ENCODE results near the gene BTF3. TPM values are rescaled to one million over a fixed set of nuclear protein-coding genes. Genes with fewer than 3 reads are reported as not detected.

Gene BTF3
- polyA plus RNA-seq, 1 experiment: 478 TPM

GRCh38 chr5:73490088-73490487 lies 8.2 kb upstream of the BTF3 start:
- no peak for TF ChIP-seq CTCF (IDR thresholded peaks at IDR 0.05; ENCODE audit: insufficient read depth, low read depth, low read length)
- Histone ChIP-seq H3K4me3 (ENCODE audit: low read depth, low read length) (no peak overlapping the region), H3K27me3 (ENCODE audit: control insufficient read depth, insufficient read depth, low read length) (peaks cover 2% of the 10 kb centered on the region; the same call in 1 of the 2 replicates), H3K36me3 (ENCODE audit: control insufficient read depth, insufficient read depth, low read length) (no peaks in the 10 kb centered on the region)
- CTCF ChIA-PET: no interaction called here
- POLR2A ChIA-PET: no interaction called here
- no peak for DNase-seq (ENCODE audit: low read depth)

GRCh38 chr5:73491155-73491554 lies 7.1 kb upstream of the BTF3 start:
- no peaks in the 10 kb centered on the region for H3K36me3 ChIP-seq (ENCODE audit: control insufficient read depth, insufficient read depth, low read length)
- CTCF ChIA-PET: no interaction called here
- no peak for TF ChIP-seq CTCF (IDR thresholded peaks at IDR 0.05; ENCODE audit: insufficient read depth, low read depth, low read length)
- POLR2A ChIA-PET: no interaction called here
- peaks cover 2% of the 10 kb centered on the region; the same call in 1 of the 2 replicates for H3K27me3 ChIP-seq (ENCODE audit: control insufficient read depth, insufficient read depth, low read length)
- H3K4me3 ChIP-seq (ENCODE audit: low read depth, low read length): no peak overlapping the region
- DNase-seq (ENCODE audit: low read depth): no peak

- Histone ChIP-seq H3K4me3 (ENCODE audit: low read depth, low read length) (no peak overlapping the region), H3K36me3 (ENCODE audit: control insufficient read depth, insufficient read depth, low read length) (no peaks in the 10 kb centered on the region), H3K27me3 (ENCODE audit: control insufficient read depth, insufficient read depth, low read length) (no peaks in the 10 kb centered on the region)
- POLR2A ChIA-PET: no interaction called here
- DNase-seq (ENCODE audit: low read depth): no peak
- no peak for TF ChIP-seq CTCF (IDR thresholded peaks at IDR 0.05; ENCODE audit: insufficient read depth, low read depth, low read length)
- CTCF ChIA-PET: no interaction called here
Observed at GRCh38 chr5:73493421-73493820, 4.8 kb upstream of the BTF3 start.

- ChIA-PET CTCF (interaction anchor here (0.7 to 1.0 kb wide), 4 partner anchors 12 to 1057 kb away, joined by 3 to 7 read pairs (median 4); no protein-coding TSS in a partner anchor), POLR2A (no interaction called here)
Observed at GRCh38 chr5:73494721-73495120, 3.5 kb upstream of the BTF3 start.

GRCh38 chr5:73495772-73496335 lies 2.4 kb upstream of the BTF3 start:
- ChIA-PET POLR2A (no interaction called here), CTCF (interaction anchor here (0.7 to 2.9 kb wide), 5 partner anchors 8 to 181 kb away, joined by 3 to 14 read pairs (median 4); no protein-coding TSS in a partner anchor)
- no peaks in the 10 kb centered on the region for H3K27me3 ChIP-seq (ENCODE audit: control insufficient read depth, insufficient read depth, low read length)
- no peaks in the 10 kb centered on the region for H3K36me3 ChIP-seq (ENCODE audit: control insufficient read depth, insufficient read depth, low read length)
- no peak for TF ChIP-seq CTCF (IDR thresholded peaks at IDR 0.05; ENCODE audit: insufficient read depth, low read depth, low read length)
- no peak for DNase-seq (ENCODE audit: low read depth)
- H3K4me3 ChIP-seq (ENCODE audit: low read depth, low read length): no peak overlapping the region

More at GRCh38 chr5:73494721-73495120, 3.5 kb upstream of the BTF3 start:
- no peak for DNase-seq (ENCODE audit: low read depth)
- Histone ChIP-seq H3K27me3 (ENCODE audit: control insufficient read depth, insufficient read depth, low read length) (no peaks in the 10 kb centered on the region), H3K36me3 (ENCODE audit: control insufficient read depth, insufficient read depth, low read length) (no peaks in the 10 kb centered on the region), H3K4me3 (ENCODE audit: low read depth, low read length) (no peak overlapping the region)
- no peak for TF ChIP-seq CTCF (IDR thresholded peaks at IDR 0.05; ENCODE audit: insufficient read depth, low read depth, low read length)
